Tongue (tissue), 2 donors: ENCODE results near the gene IL1R1. TPM values are rescaled to one million over a fixed set of nuclear protein-coding genes. Genes with fewer than 3 reads are reported as not detected.
A peak's percentile ranks its signal among the peaks of the same experiment; 100 is the strongest.
"Not testable (repeated sequence)": the region's sequence is repeated elsewhere in the genome, so short reads cannot be mapped to it uniquely, and the experiment has no call there.

Source experiments
- DNase-seq: peaks from one replicate; pipeline ENCODE4 v3.0.0-alpha.2; 2015
- total RNA-seq: library from RNA; depleted of rRNA; stranded (reverse); fragments of >200 nt; gene quantifications from one replicate; pipeline ENCODE4 v1.2.3, GENCODE V29; 2014

IL1R1 gene
- total RNA-seq, 1 donor from 2014 or later: 16.1 TPM

GRCh38 chr2:102110596-102111334 is 31.8 kb upstream of the IL1R1 start:
- no peak for DNase-seq

DNA sequence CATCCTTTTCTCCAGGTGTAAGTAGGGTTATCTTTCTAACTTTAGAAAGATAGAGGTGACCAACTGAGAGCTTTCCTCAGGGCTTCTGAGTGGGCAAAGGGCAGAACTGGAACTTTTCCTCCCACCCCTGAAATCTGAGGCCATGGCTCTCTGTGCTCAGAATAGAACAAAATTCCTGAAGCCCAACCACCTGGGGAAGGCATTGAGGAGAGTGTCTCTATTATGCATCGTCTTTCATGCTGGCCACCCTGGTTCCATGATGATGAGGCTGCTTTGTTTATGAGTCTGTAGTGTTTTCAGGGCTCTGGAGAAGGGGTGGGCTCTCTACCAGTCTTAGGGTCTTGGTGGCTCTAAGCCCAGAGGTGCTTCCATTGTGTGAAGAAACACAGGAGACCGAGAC is 30.7 kb upstream of the IL1R1 start:
- DNase-seq: no peak

DNA sequence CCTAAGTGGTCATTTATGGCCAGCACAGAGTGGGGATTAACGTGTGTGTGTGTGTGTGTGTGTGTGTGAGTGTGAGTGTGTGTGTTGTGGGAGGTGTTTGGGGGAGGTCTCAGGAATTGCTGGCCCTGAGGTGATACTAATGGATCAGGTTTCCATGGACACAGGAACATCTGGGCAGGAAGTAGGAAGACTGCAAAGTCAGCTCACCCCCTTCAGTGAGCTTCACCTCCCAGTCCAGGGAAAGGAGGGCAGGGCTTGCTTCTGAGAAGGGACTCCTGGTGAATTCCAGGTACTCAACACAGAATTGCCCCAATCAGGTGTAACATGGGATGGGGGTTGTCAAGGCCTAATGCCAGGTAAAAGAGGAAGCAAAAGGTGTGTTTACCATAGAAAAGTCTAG is 30.3 kb upstream of the IL1R1 start:
- DNase-seq: no peak

GRCh38 chr2:102112692-102113665 is 29.6 kb upstream of the IL1R1 start:
- DNase-seq: no peak

GRCh38 chr2:102114290-102114721 is 28.2 kb upstream of the IL1R1 start:
- DNase-seq: no peak

GRCh38 chr2:102114851-102115497 is 27.6 kb upstream of the IL1R1 start:
- no peak for DNase-seq

- DNase-seq: no peak
These were observed 25.7 kb upstream of the IL1R1 start for GRCh38 chr2:102116630-102117471.

GRCh38 chr2:102117472-102117858 is 25.1 kb upstream of the IL1R1 start:
- DNase-seq: peak; percentile 61

- no peak for DNase-seq
These were observed 23.3 kb upstream of the IL1R1 start for GRCh38 chr2:102119255-102119654.

DNA sequence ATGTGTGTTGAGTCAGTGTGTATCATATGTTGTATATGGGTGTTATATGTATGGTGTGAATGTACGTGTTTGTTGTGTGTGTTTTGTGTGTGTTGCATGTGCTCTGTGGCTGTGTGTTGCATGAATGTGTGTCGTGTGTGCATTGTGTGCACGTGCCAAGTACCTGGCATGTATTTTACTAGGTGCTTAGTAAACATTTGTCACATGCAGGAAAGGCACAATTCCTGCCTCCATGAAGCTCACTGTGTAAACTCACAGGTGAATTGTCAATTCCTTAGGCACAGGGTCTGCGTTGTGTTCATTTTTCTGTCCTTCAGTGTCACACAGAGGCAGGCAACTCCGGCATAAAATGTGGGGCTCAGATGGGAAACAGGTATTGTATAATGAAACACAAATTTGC is 22.3 kb upstream of the IL1R1 start:
- DNase-seq: no peak

DNA sequence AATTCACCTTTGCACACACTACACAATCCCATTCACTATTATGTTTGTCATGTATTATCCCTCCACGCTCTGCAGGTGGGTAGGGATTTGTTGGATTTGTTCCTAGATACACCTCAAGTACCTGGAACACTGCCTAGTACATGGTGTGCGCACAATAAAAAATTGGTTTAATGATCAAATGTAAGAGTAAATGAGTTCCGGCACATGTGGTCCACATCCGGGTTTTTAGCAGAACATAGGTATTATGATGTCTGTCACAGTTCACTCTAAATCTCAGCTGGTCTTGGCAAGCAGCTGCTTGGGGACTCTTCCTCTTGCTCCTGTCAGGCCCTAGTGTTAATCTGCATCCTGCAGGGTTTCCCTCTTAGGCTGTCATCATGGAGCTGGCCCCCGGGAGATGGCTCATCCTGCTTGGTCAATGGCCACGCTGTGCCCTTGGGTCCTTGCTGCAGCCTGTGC is 21.8 kb upstream of the IL1R1 start:
- DNase-seq: peak; percentile 57

- DNase-seq: no peak
These were observed 20.4 kb upstream of the IL1R1 start for GRCh38 chr2:102122115-102122514.

- no peak for DNase-seq
These were observed 19.6 kb upstream of the IL1R1 start for GRCh38 chr2:102122909-102123308.

GRCh38 chr2:102124421-102124820 is 18.1 kb upstream of the IL1R1 start:
- DNase-seq: not testable (repeated sequence)

- DNase-seq: peak; percentile 35
These were observed 16.4 kb upstream of the IL1R1 start for GRCh38 chr2:102126169-102126568.

DNA sequence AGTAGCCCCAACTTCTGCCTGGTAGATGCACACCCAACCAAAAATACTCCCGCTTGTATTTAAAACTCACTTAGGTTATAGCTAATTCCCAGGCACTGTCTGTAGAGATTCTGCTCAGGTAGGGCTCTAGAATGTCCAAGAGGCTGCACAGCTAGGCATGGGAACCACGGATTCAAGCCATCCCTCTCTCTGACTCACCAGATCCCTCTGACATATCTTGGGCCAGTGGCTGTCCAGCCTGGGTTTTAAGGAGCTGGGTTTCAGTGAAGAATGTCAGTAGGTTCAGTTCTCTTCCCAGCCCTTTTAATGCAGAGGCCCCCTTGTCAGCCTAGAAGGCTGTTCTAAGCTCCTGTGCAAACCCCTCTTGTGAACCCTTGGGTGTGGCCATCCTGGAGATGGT is 15.9 kb upstream of the IL1R1 start:
- DNase-seq: no peak

- DNase-seq: no peak
These were observed 13.5 kb upstream of the IL1R1 start for GRCh38 chr2:102129082-102129481.

- no peak for DNase-seq
These were observed 12.4 kb upstream of the IL1R1 start for GRCh38 chr2:102129951-102130646.

DNA sequence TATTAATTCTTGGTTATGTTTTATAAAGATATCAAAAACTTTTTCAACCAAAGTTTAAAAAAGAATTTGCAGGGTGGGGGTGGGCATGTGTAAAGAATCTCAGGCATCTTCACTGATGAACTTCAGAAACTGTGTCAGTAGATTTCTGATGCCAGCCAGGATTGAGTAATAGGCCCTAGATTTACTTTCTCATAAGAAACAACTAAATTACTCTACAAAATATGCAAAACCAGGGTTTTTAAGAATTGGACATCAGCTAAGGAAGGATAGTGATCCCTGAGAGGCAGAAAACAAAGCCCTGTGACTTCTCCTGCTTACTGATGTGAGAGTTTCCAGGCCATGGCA is 11.9 kb upstream of the IL1R1 start:
- DNase-seq: no peak

DNA sequence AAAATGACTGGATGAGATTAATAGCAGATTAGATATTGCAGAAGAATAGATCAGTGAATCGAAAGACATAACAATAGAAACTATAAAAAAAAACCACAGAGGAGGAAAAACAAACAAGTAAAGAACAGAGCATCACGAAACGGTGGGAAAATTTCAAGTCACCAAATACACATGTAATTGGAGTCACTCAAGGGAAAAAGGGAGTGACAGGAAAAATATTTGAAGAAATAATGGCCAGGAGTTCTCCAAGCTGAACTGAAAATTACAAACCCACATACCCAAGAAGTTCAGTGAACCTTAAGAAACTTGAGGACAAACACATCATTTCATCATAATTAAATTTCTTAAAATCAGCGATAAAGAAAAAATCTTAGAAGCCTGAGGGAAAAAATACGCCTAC is 11.0 kb upstream of the IL1R1 start:
- no peak for DNase-seq

- DNase-seq: no peak
These were observed 5.4 kb upstream of the IL1R1 start for GRCh38 chr2:102137138-102137537.
